ENCODE measurements around the gene TSEN2. TPM values are rescaled to one million over a fixed set of nuclear protein-coding genes. Genes with fewer than 3 reads are reported as not detected.

Gene TSEN2
- total RNA-seq, 1 experiment from 2014 or later = 22.0 TPM

GRCh38 chr3:12463686-12464085, 20.6 kb upstream of the TSEN2 start:
- no peak for DNase-seq
- Histone ChIP-seq H2BK120ac (ENCODE audit: low read depth, low read length, poor library complexity, severe bottlenecking) (no peak overlapping the region), H4K20me1 (ENCODE audit: control insufficient read depth, insufficient read depth, insufficient read length) (no peaks in the 10 kb centered on the region), H3K4me2 (ENCODE audit: insufficient read depth, insufficient read length, low read length) (no peak overlapping the region), H4K91ac (ENCODE audit: insufficient read length, low read depth, low read length) (no peak overlapping the region), H3K9me3 (ENCODE audit: control insufficient read depth, low read depth, low read length) (no peaks in the 10 kb centered on the region), H3K14ac (ENCODE audit: insufficient read depth, low read length) (no peak overlapping the region), H2AFZ (ENCODE audit: low read length) (no peak overlapping the region), H3K27me3 (ENCODE audit: insufficient read depth, low read length) (no peaks in the 10 kb centered on the region), H2BK20ac (ENCODE audit: low read depth, low read length, poor library complexity, severe bottlenecking) (no peak overlapping the region), H2BK5ac (ENCODE audit: insufficient read length, low read length) (no peak overlapping the region), H3K18ac (ENCODE audit: insufficient read length, low read depth, low read length) (no peak overlapping the region), H3K27ac (ENCODE audit: insufficient read length, low read depth, low read length) (no peak overlapping the region), H2BK12ac (ENCODE audit: insufficient read length, low read depth, low read length) (no peak overlapping the region), H3K56ac (ENCODE audit: insufficient read length, low read depth, low read length) (no peak overlapping the region), H2AK5ac (ENCODE audit: insufficient read length, low read length) (no peak overlapping the region), H3T11ph (ENCODE audit: low read length) (no peak overlapping the region), H3K23me2 (ENCODE audit: insufficient read length, low read depth, low read length, poor library complexity, severe bottlenecking) (no peaks in the 10 kb centered on the region), H4K5ac (ENCODE audit: insufficient read length, low read depth, low read length) (no peak overlapping the region), H3K4ac (ENCODE audit: low read depth, low read length) (no peak overlapping the region), H3K79me2 (ENCODE audit: insufficient read depth, low read length) (no peaks in the 10 kb centered on the region), H2BK15ac (ENCODE audit: low read depth, low read length) (no peak overlapping the region), H3K4me1 (ENCODE audit: insufficient read depth, low read length) (no peaks in the 10 kb centered on the region), H3K9ac (ENCODE audit: extremely low read depth, insufficient read length, low read length) (no peak overlapping the region), H4K8ac (replicated peaks; ENCODE audit: insufficient read length, low read depth, low read length) (no peak overlapping the region), H3K79me1 (ENCODE audit: insufficient read depth, low read depth, low read length, poor library complexity, severe bottlenecking) (no peaks in the 10 kb centered on the region), H3K23ac (ENCODE audit: insufficient read length, low read depth, low read length) (no peak overlapping the region)
- no CpG with 5 or more reads among the region's 1 CpG for WGBS (ENCODE audit: extremely low coverage, insufficient read length, low lambda C conversion rate)
- H3K27ac Mint-ChIP-seq = no peak overlapping the region
- peaks cover 0 to 2% of the 10 kb centered on the region in 2 experiments; a peak in 2 of 5 replicates for H3K9me3 Mint-ChIP-seq
- H3K4me1 Mint-ChIP-seq = peaks cover 0 to 8% of the 10 kb centered on the region in 2 experiments; a peak in 3 of 4 replicates
- TF ChIP-seq CTCF (conservative IDR thresholded peaks at IDR 0.05) = no peak
- H3K36me3 Mint-ChIP-seq (ENCODE audit: insufficient read depth in 1 of 3, low read depth in 3 of 3) = no peaks in the 10 kb centered on the region
- no peak overlapping the region for H3K4me3 Mint-ChIP-seq
- H3K27me3 Mint-ChIP-seq (ENCODE audit: low read depth) = no peaks in the 10 kb centered on the region; the same call in 1 of the 2 replicates

Measured in H9 (cell line).